K562 (cell line): ENCODE measurements around the gene B4GALNT3.

Experiments
- FOXP1 ChIP-seq: sonication (generic); formaldehyde crosslinking; IDR thresholded peaks from 2 replicates; pipeline ENCODE4 v1.8.0; 2022; ENCODE audit warnings: mild to moderate bottlenecking, missing genetic modification reagents
- GABPA ChIP-seq: fragments of 200-800 bp; sonication (Bioruptor generic); conservative IDR thresholded peaks from 2 replicates; pipeline ENCODE4 v1.6.1; 2016; ENCODE audit warnings: low read depth, missing genetic modification characterization, missing compliant biosample characterization
- GTF2F1 ChIP-seq: IDR thresholded peaks from 2 replicates; pipeline ENCODE4 v1.6.1; 2011; ENCODE audit warnings: low read depth, low read length, improper control_type of control experiment
- JUN ChIP-seq, 2 experiments: sonication (generic) in 1 of 2; formaldehyde crosslinking in 1 of 2; IDR thresholded peaks; 2 replicates each; pipeline versions ENCODE4 v1.6.1 to v1.8.0; 2012 to 2022; ENCODE audit warnings: borderline replicate concordance in 2 of 2, mild to moderate bottlenecking in 2 of 2, improper control_type of control experiment in 1 of 2, low read depth in 1 of 2, low read length in 1 of 2, missing genetic modification reagents in 1 of 2
- NONO ChIP-seq, 2 experiments: fragments of 200-400 bp in 1 of 2; fragments of 450-650 bp in 1 of 2; formaldehyde crosslinking in 1 of 2; IDR thresholded peaks; 2 replicates each; pipeline ENCODE4 v1.6.1; 2017; ENCODE audit warnings: low read depth in 2 of 2, mild to moderate bottlenecking in 2 of 2, moderate library complexity in 2 of 2, low read length in 1 of 2
- PHF21A ChIP-seq: fragments of 450-650 bp; IDR thresholded peaks from 2 replicates; pipeline ENCODE4 v1.6.1; 2017; ENCODE audit warnings: low read depth, borderline replicate concordance
- POLR2A ChIP-seq: fragments of 450-650 bp; conservative IDR thresholded peaks from 2 replicates; pipeline ENCODE4 v1.6.1; 2016
- ZNF140 ChIP-seq: fragments of 250-450 bp; sonication (Bioruptor Pico); IDR thresholded peaks from 2 replicates; pipeline ENCODE4 v1.8.0; 2021; ENCODE audit warnings: moderate library complexity, mild to moderate bottlenecking, inconsistent platforms

GRCh38 chr12:585062-586061 lies 125.6 kb downstream of the B4GALNT3 start:
- TF ChIP-seq POLR2A: no peak
- TF ChIP-seq PHF21A: no peak
- no peak for TF ChIP-seq GABPA (tag)
- no peak for TF ChIP-seq FOXP1
- no peak for TF ChIP-seq JUN (IDR thresholded peaks at IDR 0.05; ENCODE audit: borderline replicate concordance, low read depth, low read length)
- no peak for TF ChIP-seq JUN (CRISPR knock-in tag; IDR thresholded peaks at IDR 0.05; ENCODE audit: borderline replicate concordance)
- TF ChIP-seq NONO (IDR thresholded peaks at IDR 0.05; ENCODE audit: low read depth in 2 of 2, low read length in 1 of 2): no peak
- no peak for TF ChIP-seq ZNF140
- no peak for TF ChIP-seq GTF2F1
